Trophoblast cell (in vitro differentiated cells and primary cell): ENCODE measurements around the gene ACOT6.
"Not testable (repeated sequence)": the region's sequence is repeated elsewhere in the genome, so short reads cannot be mapped to it uniquely, and the experiment has no call there.

Experiments
- DNase-seq, 2 donors: peaks; one replicate each; pipeline ENCODE4 v3.0.0-alpha.2; 2016
- H2AFZ ChIP-seq: 2 replicates; pipeline ENCODE4 v1.6.1; 2013; ENCODE audit warnings: low read length, moderate library complexity, mild to moderate bottlenecking; ENCODE audit not compliant: insufficient read depth, poor library complexity
- H2AK5ac ChIP-seq: 2 replicates; pipeline ENCODE4 v1.6.1; 2013; ENCODE audit warnings: mild to moderate bottlenecking, low read length
- H2BK120ac ChIP-seq: 2 replicates; pipeline ENCODE4 v1.6.1; 2013; ENCODE audit warnings: low read length, mild to moderate bottlenecking, moderate library complexity; ENCODE audit not compliant: insufficient read depth, poor library complexity
- H2BK12ac ChIP-seq: 2 replicates; pipeline ENCODE4 v1.6.1; 2013; ENCODE audit warnings: mild to moderate bottlenecking, low read length, moderate library complexity
- H2BK5ac ChIP-seq: 2 replicates; pipeline ENCODE4 v1.6.1; 2013; ENCODE audit warnings: low read length, low read depth, moderate library complexity, mild to moderate bottlenecking; ENCODE audit not compliant: poor library complexity
- H3K14ac ChIP-seq: 2 replicates; pipeline ENCODE4 v1.6.1; 2013; ENCODE audit warnings: mild to moderate bottlenecking, low read length
- H3K18ac ChIP-seq: 2 replicates; pipeline ENCODE4 v1.6.1; 2013; ENCODE audit warnings: mild to moderate bottlenecking, low read length
- H3K23ac ChIP-seq: 2 replicates; pipeline ENCODE4 v1.6.1; 2013; ENCODE audit warnings: low read length
- H3K27ac ChIP-seq: 2 replicates; pipeline ENCODE4 v1.5.1; 2013; ENCODE audit warnings: low read depth, mild to moderate bottlenecking, inconsistent platforms, low read length, moderate library complexity
- H3K27me3 ChIP-seq: 2 replicates; pipeline ENCODE4 v1.6.1; 2013; ENCODE audit warnings: inconsistent platforms, mild to moderate bottlenecking, low read length, moderate library complexity; ENCODE audit not compliant: insufficient read depth
- H3K36me3 ChIP-seq, 2 experiments: 1 replicate in 1 of 2; 2 replicates in 1 of 2; pipeline ENCODE4 v1.6.1; 2013; ENCODE audit warnings: low read length in 2 of 2, mild to moderate bottlenecking in 2 of 2, moderate library complexity in 1 of 2; ENCODE audit not compliant: insufficient read depth in 2 of 2, control insufficient read depth in 1 of 2
- H3K4ac ChIP-seq: 2 replicates; pipeline ENCODE4 v1.6.1; 2013; ENCODE audit warnings: low read depth, mild to moderate bottlenecking, low read length, moderate library complexity
- H3K4me1 ChIP-seq, 2 experiments: 1 replicate in 1 of 2; 2 replicates in 1 of 2; pipeline ENCODE4 v1.6.1; 2013; ENCODE audit warnings: low read length in 2 of 2, mild to moderate bottlenecking in 2 of 2, moderate library complexity in 1 of 2; ENCODE audit not compliant: insufficient read depth in 2 of 2, control insufficient read depth in 1 of 2
- H3K4me2 ChIP-seq: 2 replicates; pipeline ENCODE4 v1.6.1; 2013; ENCODE audit warnings: inconsistent platforms, mild to moderate bottlenecking, low read length, moderate library complexity
- H3K4me3 ChIP-seq: 2 replicates; pipeline ENCODE4 v1.5.1; 2013; ENCODE audit warnings: mild to moderate bottlenecking, low read depth, low read length, inconsistent platforms
- H3K79me1 ChIP-seq: one replicate; pipeline ENCODE4 v1.6.1; 2013; ENCODE audit warnings: low read length
- H3K79me2 ChIP-seq: 2 replicates; pipeline ENCODE4 v1.6.1; 2013; ENCODE audit warnings: low read length, mild to moderate bottlenecking; ENCODE audit not compliant: control insufficient read depth, insufficient read depth, poor library complexity
- H3K9ac ChIP-seq: 2 replicates; pipeline ENCODE4 v1.6.1; 2013; ENCODE audit warnings: mild to moderate bottlenecking, low read length
- H3K9me3 ChIP-seq: 2 replicates; pipeline ENCODE4 v1.6.1; 2013; ENCODE audit warnings: low read depth, mild to moderate bottlenecking, control low read depth, inconsistent platforms, low read length; ENCODE audit not compliant: insufficient read depth
- H4K12ac ChIP-seq: 2 replicates; pipeline ENCODE4 v1.6.1; 2013; ENCODE audit warnings: low read depth, mild to moderate bottlenecking, low read length, moderate library complexity
- H4K8ac ChIP-seq: 2 replicates; pipeline ENCODE4 v1.6.1; 2013; ENCODE audit warnings: low read depth, mild to moderate bottlenecking, low read length, moderate library complexity
- H4K91ac ChIP-seq: one replicate; pipeline ENCODE4 v1.6.1; 2013; ENCODE audit warnings: low read depth, mild to moderate bottlenecking, low read length, moderate library complexity
- WGBS: extraction: QIAGEN DNeasy Blood & Tissue Kit; methylation state at CpG from one replicate; pipeline ENCODE4 v1.1.7; 2013; ENCODE audit warnings: missing lambda C conversion rate; ENCODE audit not compliant: insufficient read length, insufficient coverage; ENCODE audit errors: extremely low coverage; 5-methylcytosine and 5-hydroxymethylcytosine counted together

Gene ACOT6

DNA sequence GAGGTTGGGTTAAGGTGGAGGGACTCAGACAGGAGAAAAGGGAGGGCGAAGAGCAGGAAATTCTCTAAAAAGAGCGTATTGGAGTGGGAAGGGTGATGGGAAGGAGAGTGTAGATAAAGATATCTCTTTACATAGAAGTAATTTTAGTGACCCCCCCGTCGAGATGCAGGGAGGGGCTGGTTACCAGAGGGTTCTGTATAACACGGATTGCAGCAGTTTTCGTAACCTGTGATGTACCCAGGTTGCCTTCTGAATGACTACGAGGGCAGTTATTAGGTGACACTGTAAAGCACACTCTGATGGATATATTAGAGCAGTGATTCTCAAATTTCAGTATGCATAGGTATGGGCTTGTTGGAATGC is 32.9 kb downstream of the ACOT6 start:
- H3K9me3 ChIP-seq: no peaks in the 10 kb centered on the region
- peaks cover 2% of the 10 kb centered on the region for H3K79me1 ChIP-seq
- H2AK5ac ChIP-seq: no peak overlapping the region
- H3K36me3 ChIP-seq: no peaks in the 10 kb centered on the region
- no peak overlapping the region for H2BK12ac ChIP-seq
- peaks cover 2% of the 10 kb centered on the region for H3K79me2 ChIP-seq
- H3K4me1 ChIP-seq: peaks cover 0 to 2% of the 10 kb centered on the region in 2 experiments
- peak overlapping the region; percentile 65 for H2BK5ac ChIP-seq
- no peak for DNase-seq
- peak overlapping the region; percentile 66 for H3K18ac ChIP-seq
- no peak overlapping the region for H3K23ac ChIP-seq
- no CpG with 5 or more reads among the region's 7 CpGs for WGBS
- no peak overlapping the region for H3K27ac ChIP-seq
- peak overlapping the region; percentile 68 for H4K91ac ChIP-seq
- H3K27me3 ChIP-seq: no peaks in the 10 kb centered on the region
- peak overlapping the region; percentile 92 for H3K9ac ChIP-seq
- H3K4me3 ChIP-seq: peak overlapping the region; percentile 93
- H4K12ac ChIP-seq: peak overlapping the region; percentile 85
- H3K4ac ChIP-seq: peak overlapping the region; percentile 60
- peak overlapping the region; percentile 91 for H3K4me2 ChIP-seq
- peak overlapping the region; percentile 99 for H2AFZ ChIP-seq
- peak overlapping the region; percentile 96 for H4K8ac ChIP-seq
- H2BK120ac ChIP-seq: peak overlapping the region; percentile 55
- H3K14ac ChIP-seq: peak overlapping the region; percentile 61

DNA sequence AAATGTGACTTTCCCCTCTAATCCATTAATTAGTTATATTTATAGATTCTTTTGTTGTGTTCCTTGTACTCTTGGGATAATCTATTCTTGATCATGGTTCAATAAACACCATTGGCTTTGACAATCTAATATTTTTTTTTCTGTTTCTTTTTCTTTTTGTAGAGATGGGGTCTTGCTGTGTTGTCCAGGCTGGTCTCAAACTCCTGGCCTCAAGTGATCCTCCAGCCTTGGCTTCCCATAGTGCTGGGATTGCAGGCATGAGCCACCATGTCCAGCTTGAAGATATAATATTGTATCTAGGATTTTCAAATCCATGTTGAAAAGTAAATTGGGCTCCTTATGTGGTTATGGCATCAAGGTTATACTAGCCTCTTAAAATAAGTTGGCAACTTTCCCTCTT is 38.7 kb downstream of the ACOT6 start:
- H2BK12ac ChIP-seq: no peak overlapping the region
- no peaks in the 10 kb centered on the region for H3K79me2 ChIP-seq
- no peak overlapping the region for H3K4me3 ChIP-seq
- no peak overlapping the region for H2BK120ac ChIP-seq
- no peak overlapping the region for H2AFZ ChIP-seq
- H4K8ac ChIP-seq: no peak overlapping the region
- H3K14ac ChIP-seq: no peak overlapping the region
- no peak overlapping the region for H3K27ac ChIP-seq
- H3K4me1 ChIP-seq: no peaks in the 10 kb centered on the region
- no peaks in the 10 kb centered on the region for H3K27me3 ChIP-seq
- H3K36me3 ChIP-seq: peaks cover 0 to 3% of the 10 kb centered on the region in 2 experiments
- no peak overlapping the region for H3K18ac ChIP-seq
- H3K79me1 ChIP-seq: no peaks in the 10 kb centered on the region
- no peak overlapping the region for H2AK5ac ChIP-seq
- no peak overlapping the region for H3K4me2 ChIP-seq
- DNase-seq: no peak
- no peak overlapping the region for H3K4ac ChIP-seq
- no peak overlapping the region for H4K12ac ChIP-seq
- H3K9ac ChIP-seq: no peak overlapping the region
- no peak overlapping the region for H2BK5ac ChIP-seq
- no peak overlapping the region for H3K23ac ChIP-seq
- no peaks in the 10 kb centered on the region for H3K9me3 ChIP-seq
- H4K91ac ChIP-seq: no peak overlapping the region

DNA sequence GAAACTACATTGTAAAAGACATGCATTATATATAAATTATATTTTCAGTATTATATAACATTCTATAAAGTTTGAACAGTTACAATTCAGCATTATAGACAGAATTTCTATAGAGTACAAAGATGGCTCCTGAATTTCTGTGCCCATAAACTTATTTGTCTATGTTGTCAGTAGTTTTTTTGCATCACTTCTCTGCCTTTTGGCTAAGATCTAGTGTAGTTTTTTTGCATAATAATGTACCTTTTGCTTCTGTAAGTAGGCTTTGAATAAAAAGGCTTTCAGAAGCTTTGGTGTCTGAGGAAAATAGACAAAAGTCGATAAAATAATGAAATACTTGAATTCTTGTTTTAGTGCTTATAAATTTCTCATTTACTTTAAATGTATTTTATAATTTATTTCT is 43.5 kb downstream of the ACOT6 start:
- H3K79me2 ChIP-seq: no peaks in the 10 kb centered on the region
- no peak overlapping the region for H3K4me2 ChIP-seq
- H3K4ac ChIP-seq: no peak overlapping the region
- no peak overlapping the region for H3K4me3 ChIP-seq
- H2AK5ac ChIP-seq: no peak overlapping the region
- H3K14ac ChIP-seq: no peak overlapping the region
- H3K18ac ChIP-seq: no peak overlapping the region
- H3K27me3 ChIP-seq: no peaks in the 10 kb centered on the region
- H3K36me3 ChIP-seq: peaks cover 0 to 3% of the 10 kb centered on the region in 2 experiments
- H4K8ac ChIP-seq: no peak overlapping the region
- H2AFZ ChIP-seq: no peak overlapping the region
- no peaks in the 10 kb centered on the region for H3K9me3 ChIP-seq
- H3K79me1 ChIP-seq: no peaks in the 10 kb centered on the region
- H2BK5ac ChIP-seq: no peak overlapping the region
- H3K23ac ChIP-seq: no peak overlapping the region
- H2BK120ac ChIP-seq: no peak overlapping the region
- WGBS: no CpG with 5 or more reads among the region's 1 CpG
- no peak overlapping the region for H3K9ac ChIP-seq
- DNase-seq: no peak
- H2BK12ac ChIP-seq: no peak overlapping the region
- no peak overlapping the region for H3K27ac ChIP-seq
- H4K91ac ChIP-seq: no peak overlapping the region
- no peak overlapping the region for H4K12ac ChIP-seq
- no peaks in the 10 kb centered on the region for H3K4me1 ChIP-seq

DNA sequence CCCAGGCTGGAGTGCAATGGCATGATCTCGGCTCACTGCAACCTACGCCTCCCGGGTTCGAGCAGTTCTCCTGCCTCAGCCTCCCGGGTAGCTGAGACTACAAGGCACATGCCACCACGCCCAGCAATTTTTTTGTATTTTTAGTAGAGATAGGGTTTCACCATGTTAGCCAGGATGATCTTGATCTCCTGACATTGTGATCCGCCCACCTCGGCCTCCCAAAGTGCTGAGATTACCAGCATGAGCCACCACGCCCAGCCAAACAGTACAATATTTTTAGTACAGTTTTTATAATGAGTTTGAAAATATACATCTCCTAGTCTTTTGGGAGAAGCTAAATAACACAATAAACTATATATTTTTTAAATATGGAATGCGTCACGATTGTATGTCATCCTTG is 46.9 kb downstream of the ACOT6 start:
- H2AFZ ChIP-seq, H3K4me3 ChIP-seq, H3K4me1 ChIP-seq, H3K23ac ChIP-seq, H3K9ac ChIP-seq, H2BK5ac ChIP-seq, DNase-seq, H3K36me3 ChIP-seq, H3K9me3 ChIP-seq, H3K14ac ChIP-seq, H4K12ac ChIP-seq, H2BK120ac ChIP-seq, H2AK5ac ChIP-seq, H4K8ac ChIP-seq, H3K18ac ChIP-seq, H4K91ac ChIP-seq, H3K4ac ChIP-seq, H3K79me1 ChIP-seq, H3K79me2 ChIP-seq, H3K27ac ChIP-seq, H3K27me3 ChIP-seq, H3K4me2 ChIP-seq, H2BK12ac ChIP-seq: not testable (repeated sequence)
- no CpG with 5 or more reads among the region's 11 CpGs for WGBS
